HPDE6-E6E7 (cell line): ENCODE data around the gene LRIG1.

Experiments used
- DNase-seq: peaks from one replicate; pipeline ENCODE4 v3.0.0; 2011; ENCODE audit warnings: missing footprints; ENCODE audit errors: extremely low spot score

LRIG1 gene

GRCh38 chr3:66386011-66386924 lies 114.6 kb downstream of the LRIG1 start:
- no peak for DNase-seq

- DNase-seq = no peak
These were observed 115.8 kb downstream of the LRIG1 start for GRCh38 chr3:66385066-66385465.

GRCh38 chr3:66383998-66384745 lies 116.7 kb downstream of the LRIG1 start:
- DNase-seq = no peak

GRCh38 chr3:66383023-66383422 lies 117.8 kb downstream of the LRIG1 start:
- DNase-seq = no peak

GRCh38 chr3:66382142-66382541 lies 118.7 kb downstream of the LRIG1 start:
- DNase-seq = no peak

GRCh38 chr3:66381626-66382025 lies 119.2 kb downstream of the LRIG1 start:
- DNase-seq = no peak

GRCh38 chr3:66380200-66380932 lies 120.5 kb downstream of the LRIG1 start:
- no peak for DNase-seq

- no peak for DNase-seq
These were observed 121.3 kb downstream of the LRIG1 start for GRCh38 chr3:66379565-66379964.

- no peak for DNase-seq
These were observed 122.6 kb downstream of the LRIG1 start for GRCh38 chr3:66378256-66378655.

GRCh38 chr3:66377800-66378199 lies 123.0 kb downstream of the LRIG1 start:
- DNase-seq = no peak

GRCh38 chr3:66376568-66376967 lies 124.3 kb downstream of the LRIG1 start:
- DNase-seq = no peak

GRCh38 chr3:66372681-66373350 lies 128.0 kb downstream of the LRIG1 start:
- no peak for DNase-seq

GRCh38 chr3:66371432-66371831 lies 129.4 kb downstream of the LRIG1 start:
- DNase-seq = no peak

GRCh38 chr3:66370179-66370578 lies 130.6 kb downstream of the LRIG1 start:
- no peak for DNase-seq

- DNase-seq = no peak
These were observed 132.8 kb downstream of the LRIG1 start for GRCh38 chr3:66367979-66368378.

- DNase-seq = no peak
These were observed 134.1 kb downstream of the LRIG1 start for GRCh38 chr3:66366747-66367146.

GRCh38 chr3:66365080-66365479 lies 135.7 kb downstream of the LRIG1 start:
- no peak for DNase-seq

GRCh38 chr3:66363148-66363547 lies 137.7 kb downstream of the LRIG1 start:
- no peak for DNase-seq

GRCh38 chr3:66362541-66362941 lies 138.3 kb downstream of the LRIG1 start:
- no peak for DNase-seq

- DNase-seq = no peak
These were observed 139.5 kb downstream of the LRIG1 start for GRCh38 chr3:66361356-66361755.

- DNase-seq = no peak
These were observed 144.8 kb downstream of the LRIG1 start for GRCh38 chr3:66355997-66356396.

GRCh38 chr3:66355394-66355793 lies 145.4 kb downstream of the LRIG1 start:
- no peak for DNase-seq
